ENCODE results near the gene SMAD3. TPM values are rescaled to one million over a fixed set of nuclear protein-coding genes. Genes with fewer than 3 reads are reported as not detected.
"Not testable (repeated sequence)": the region's sequence is repeated elsewhere in the genome, so short reads cannot be mapped to it uniquely, and the experiment has no call there.

The SMAD3 gene
- total RNA-seq, 2 donors from 2014 or later: 33.3 to 60.7 TPM

- intact Hi-C loops (cut with DNase I, micrococcal nuclease): no loop called here
- no peak for ATAC-seq
- no peak for DNase-seq
Observed at GRCh38 chr15:67072958-67073357, 7.6 kb downstream of the SMAD3 start.

DNA sequence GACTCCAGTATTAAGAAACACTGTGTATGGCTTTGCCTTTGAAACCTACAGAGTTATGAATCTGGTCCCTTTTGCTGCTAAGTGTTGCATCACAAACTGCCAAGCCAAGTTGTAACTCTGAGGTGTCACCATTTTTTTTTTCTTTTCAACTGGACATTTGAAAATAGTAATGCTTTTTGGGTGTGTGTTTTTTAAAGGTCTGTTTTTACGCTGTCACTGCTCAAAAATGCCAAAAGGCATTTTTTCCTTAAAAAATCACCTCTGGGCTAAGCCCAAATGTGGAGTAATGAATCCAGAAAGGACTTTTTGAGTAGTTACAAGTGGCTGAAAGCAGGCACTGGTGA lies 9.5 kb downstream of the SMAD3 start:
- intact Hi-C loops (cut with DNase I, micrococcal nuclease): no loop called here
- DNase-seq: no peak

DNA sequence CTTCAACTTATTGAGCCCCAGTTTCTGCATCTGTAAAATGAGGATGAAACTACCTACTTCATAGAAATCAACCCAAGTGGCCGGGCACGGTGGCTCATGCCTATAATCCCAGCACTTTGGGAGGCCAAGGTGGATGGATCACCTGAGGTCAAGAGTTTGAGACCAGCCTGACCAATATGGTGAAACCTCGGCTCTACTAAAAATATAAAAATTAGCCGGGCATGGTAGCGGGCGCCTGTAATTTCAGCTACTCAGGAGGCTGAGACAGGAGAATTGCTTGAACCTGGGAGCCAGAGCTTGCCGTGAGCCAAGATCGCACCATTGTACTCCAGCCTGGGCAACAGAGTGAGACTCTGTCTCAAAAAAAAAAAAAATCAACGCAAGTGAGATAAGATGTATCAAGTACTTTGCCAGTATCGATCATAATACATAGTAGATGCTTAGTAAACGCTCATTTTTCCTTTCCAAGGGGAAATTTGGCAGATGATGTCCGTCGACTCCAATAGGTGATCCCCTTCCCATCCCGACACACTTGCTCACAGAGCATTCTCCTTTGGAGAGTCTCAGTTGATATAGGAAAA lies 10.2 kb downstream of the SMAD3 start:
- intact Hi-C loops (cut with DNase I, micrococcal nuclease); DNase-seq; ATAC-seq: not testable (repeated sequence)

More for the DNA sequence above, 9.5 kb downstream of the SMAD3 start:
- no peak for ATAC-seq

DNA sequence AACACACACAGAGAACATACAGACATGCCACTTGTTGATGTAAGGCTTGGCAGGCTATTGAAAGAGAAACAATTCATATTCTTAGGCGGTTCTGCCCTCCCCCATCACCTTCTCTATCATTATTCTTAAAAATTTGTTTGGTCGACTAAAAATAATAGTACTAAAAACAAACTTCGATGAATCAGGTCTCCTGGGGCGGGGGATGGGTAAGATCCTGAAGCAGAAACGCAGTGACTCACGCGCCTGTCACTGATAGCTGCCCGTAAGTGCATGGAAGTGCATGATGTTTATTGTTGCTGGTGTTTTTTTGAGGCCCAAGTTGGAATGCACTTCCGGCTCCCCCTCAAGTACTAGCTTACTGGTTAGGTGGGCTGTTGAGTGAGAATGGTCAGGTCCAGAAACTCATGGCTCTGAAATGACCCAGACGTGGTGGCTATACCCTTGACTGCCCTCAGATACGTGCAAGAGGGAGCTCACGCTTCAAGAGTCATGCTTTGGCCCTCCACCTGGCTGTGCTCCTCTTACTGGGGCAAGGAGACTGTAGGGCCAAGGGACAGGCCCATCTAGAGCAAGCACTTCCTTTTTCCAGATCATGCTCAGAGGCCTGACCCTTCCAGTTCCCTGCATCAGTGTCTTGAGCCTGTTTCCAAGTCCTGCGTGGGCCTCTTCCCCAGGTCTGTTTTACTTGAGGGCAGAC lies 10.9 kb downstream of the SMAD3 start:
- DNase-seq (no peak), ATAC-seq (no peak)
- intact Hi-C loops (cut with DNase I, micrococcal nuclease): no loop called here

DNA sequence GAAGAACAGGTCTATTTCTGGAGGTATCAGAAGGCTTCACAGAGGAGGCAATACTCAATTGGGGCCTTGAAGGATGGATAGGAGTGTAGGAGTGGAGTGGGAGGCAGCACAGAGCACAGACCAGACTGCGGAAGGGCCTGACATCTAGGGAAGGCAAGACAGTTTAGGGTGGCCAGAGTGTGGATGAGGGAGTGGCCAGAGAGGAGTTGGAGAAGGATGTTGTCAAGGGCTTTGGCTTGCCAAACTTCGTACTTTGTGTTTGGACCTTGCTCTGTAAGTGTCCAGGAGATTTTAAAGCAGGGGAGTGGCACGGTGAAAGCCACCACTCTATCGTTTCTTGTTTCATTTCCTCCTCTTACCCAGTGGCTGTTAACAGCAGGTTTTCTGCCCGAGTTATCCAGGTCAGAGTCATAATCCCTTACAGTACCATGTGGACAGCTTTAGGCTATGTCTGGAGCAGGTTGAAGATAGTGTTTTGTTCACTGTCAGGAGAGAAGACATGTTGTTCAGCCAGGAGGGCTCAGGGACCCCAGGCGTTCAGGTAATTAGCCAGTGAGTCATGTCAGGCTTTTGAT lies 12.3 kb downstream of the SMAD3 start:
- ATAC-seq: peak; percentile 90

GRCh38 chr15:67079361-67079760 lies 14.0 kb downstream of the SMAD3 start:
- intact Hi-C loops (cut with DNase I, micrococcal nuclease): no loop called here
- ATAC-seq (no peak), DNase-seq (no peak)

More for the DNA sequence above, 12.3 kb downstream of the SMAD3 start:
- peak; percentile 52 to 79 for DNase-seq
- intact Hi-C loops (cut with DNase I, micrococcal nuclease): no loop called here

DNA sequence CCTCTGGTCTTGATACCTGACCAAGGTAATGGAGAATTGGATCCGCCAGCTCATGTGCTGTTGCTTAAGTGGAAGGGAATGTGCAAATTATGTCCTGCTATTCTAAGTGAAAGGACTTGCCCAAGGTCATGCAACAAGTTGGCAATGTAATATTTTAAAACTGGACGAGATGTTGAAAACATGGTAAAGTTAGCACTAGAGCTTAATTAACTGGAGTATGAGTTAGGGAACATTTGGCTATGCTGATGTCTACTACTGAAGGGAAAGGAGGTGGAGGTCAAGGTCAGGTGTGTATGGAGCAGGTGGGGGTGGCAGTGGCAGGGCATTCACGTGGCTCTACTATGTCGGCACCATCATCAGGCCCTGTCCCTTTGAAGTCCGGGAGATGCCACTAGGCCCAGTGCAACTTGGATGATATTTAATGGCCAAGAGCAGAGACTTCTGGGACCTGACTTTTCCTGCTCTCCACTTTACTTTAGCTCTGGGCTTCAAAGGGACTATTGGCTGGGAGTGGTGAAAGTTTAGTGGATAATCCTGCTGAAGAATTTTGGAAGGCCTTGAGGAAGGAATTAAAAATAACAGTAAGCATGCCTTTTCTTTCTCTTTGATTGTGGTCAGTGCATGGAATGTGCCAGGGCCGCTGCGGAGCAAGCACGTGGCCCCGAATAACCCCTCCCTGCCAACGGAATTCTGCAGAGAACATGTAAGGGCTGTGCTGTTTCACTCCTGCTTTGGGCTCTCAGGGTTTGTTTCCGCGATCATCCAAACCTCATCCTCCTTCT lies 14.9 kb downstream of the SMAD3 start:
- no peak for DNase-seq
- ATAC-seq: no peak
- intact Hi-C loops (cut with DNase I, micrococcal nuclease): no loop called here

GRCh38 chr15:67080900-67081431 lies 15.6 kb downstream of the SMAD3 start:
- ATAC-seq: no peak
- DNase-seq: no peak
- intact Hi-C loops (cut with DNase I, micrococcal nuclease): no loop called here

DNA sequence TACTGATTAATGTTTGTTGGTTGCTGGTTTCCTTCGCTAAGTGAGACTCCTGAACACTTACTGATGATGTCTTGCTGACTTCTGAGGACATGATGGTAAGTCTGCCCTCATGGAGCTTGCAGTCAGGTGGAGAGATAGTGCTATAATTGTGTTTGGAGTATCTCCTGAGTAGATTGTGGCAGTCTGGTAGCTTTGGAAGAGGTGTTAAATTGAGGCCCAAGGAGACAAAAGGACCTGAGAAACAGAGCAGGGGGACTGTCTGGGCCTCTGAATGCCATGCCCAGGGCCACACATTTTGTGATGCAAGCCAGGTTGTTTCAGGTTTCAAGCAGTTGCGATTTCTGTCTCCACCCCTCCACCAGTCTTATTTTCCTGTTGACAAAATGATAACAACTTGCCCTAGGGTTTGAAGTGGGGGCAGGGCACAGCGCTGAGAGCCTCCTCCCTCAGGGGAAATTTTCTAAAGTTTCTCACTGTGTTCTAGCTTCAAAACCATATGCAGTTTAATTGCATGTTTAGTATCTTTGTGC lies 16.7 kb downstream of the SMAD3 start:
- intact Hi-C loops (cut with DNase I, micrococcal nuclease): no loop called here
- peak; percentile 48 for ATAC-seq
- peak in 1 of 2 donors; percentile 75 for DNase-seq

GRCh38 chr15:67083135-67083762 lies 17.8 kb downstream of the SMAD3 start:
- ATAC-seq (no peak), DNase-seq (no peak)
- intact Hi-C loops (cut with DNase I, micrococcal nuclease): no loop called here

DNA sequence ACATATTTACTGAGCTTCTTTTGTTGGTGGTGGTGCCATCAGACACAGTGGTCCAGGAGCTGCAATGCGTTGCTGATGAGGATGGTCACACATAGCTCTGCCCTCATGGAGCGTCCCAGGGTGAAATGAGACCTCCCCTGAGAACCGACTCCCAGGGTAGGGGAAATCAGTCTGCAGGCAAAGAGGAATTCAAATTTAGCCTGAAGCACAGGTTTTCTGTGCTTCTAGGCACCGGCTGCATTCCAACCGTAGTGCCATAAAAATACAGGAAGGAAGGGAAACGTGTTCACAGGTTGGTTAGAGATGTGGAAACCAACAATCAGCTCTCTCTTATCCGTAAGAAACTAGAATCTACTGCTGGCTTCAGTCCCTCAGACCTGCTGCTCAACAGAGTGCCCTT lies 19.2 kb downstream of the SMAD3 start:
- no peak for ATAC-seq
- intact Hi-C loops (cut with DNase I, micrococcal nuclease): no loop called here
- DNase-seq: no peak

- ATAC-seq (no peak), DNase-seq (no peak)
- intact Hi-C loops (cut with DNase I, micrococcal nuclease): no loop called here
Observed at GRCh38 chr15:67085237-67085817, 19.9 kb downstream of the SMAD3 start.

DNA sequence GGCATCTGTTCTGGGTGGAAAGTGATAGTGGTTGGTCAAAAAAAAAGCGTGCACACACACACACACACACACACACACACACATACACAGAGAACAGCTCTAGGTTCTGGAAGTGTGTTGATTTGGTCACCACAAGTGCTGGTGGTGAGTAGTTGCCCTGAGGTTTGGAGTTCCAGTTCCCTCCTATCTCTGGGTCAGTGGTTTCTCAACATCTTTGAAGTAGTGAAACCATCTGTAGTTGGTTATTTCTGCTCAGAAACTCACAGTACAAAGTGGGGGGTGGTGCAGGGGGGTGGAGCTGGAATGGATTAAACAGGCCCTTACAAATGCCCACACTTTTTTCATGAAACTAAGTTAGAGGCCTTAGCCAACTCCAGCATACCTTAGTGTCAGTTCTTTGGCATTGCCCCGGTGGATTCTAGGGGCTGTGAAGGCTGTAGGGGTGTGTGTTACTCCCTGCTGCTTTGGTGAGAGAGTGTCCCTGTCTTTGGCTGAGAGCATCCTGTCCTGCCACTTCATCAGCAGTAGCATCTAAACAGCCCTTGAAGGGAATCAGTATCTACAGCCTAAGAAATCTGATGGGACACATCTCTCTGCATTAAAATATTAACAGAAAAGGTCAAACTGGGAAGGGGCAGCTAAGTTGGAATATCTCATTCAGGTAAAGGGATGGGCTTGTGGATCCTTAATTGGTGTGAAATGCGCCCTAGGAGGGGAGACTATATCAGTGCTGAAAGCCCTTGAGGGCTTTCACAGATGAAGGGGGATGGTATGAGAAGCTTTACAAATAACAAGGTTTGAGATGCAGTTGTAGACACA lies 20.6 kb downstream of the SMAD3 start:
- intact Hi-C loops (cut with DNase I, micrococcal nuclease): no loop called here
- ATAC-seq (no peak), DNase-seq (no peak)

DNA sequence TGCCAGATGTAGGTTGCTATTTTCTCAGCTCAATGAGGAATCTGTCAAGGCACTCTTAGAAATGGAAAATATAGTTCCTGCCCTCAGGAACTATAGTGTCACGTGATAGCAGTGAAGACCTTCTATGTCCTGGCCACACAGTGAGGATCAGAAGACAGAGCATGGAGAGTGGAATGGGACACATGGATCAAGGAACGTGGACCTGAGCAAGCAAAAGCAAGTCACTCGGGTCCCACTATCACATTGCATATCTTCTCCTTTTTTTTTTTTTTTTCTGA lies 21.2 kb downstream of the SMAD3 start:
- ATAC-seq (no peak), DNase-seq (no peak)
- intact Hi-C loops (cut with DNase I, micrococcal nuclease): no loop called here

DNA sequence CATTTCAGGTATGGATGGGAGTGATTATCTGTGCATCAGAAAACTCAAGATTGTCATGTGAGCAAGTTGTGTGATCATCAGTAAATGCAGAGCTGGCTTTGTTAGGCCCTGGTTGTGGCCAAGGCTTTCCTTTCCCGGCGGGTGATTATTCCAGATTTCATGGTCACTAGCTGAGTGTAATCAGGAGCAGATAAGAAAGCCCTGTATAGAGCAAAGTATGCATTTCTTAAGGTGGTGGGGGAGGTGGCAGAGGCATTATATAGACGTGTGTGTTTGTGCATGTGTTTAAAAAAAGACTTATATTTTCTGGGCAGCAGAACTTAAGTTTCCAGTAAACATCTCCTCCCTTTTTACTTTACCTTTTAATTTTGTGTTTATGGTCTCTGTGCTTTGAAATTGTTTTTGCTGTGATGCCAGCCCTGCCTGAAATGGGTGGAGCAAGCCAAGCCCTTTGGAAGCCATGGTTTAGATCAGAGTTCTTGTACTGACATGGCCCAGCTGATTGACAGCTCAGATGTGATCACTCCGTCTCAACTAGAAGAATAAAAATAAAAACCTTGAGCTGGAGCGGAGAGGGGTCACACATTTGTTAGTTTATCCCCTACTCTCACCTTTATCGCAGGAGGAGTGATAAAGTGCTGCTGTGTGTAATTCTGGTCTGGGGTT lies 22.2 kb downstream of the SMAD3 start:
- ATAC-seq: peak; percentile 79
- no peak for DNase-seq
- intact Hi-C loops (cut with DNase I, micrococcal nuclease): no loop called here

- ATAC-seq (peak; percentile 4), DNase-seq (no peak)
- intact Hi-C loops (cut with DNase I, micrococcal nuclease): no loop called here
Observed at GRCh38 chr15:67089217-67090193, 24.1 kb downstream of the SMAD3 start.
